ENCODE measurements around the gene DRAP1.

DNA sequence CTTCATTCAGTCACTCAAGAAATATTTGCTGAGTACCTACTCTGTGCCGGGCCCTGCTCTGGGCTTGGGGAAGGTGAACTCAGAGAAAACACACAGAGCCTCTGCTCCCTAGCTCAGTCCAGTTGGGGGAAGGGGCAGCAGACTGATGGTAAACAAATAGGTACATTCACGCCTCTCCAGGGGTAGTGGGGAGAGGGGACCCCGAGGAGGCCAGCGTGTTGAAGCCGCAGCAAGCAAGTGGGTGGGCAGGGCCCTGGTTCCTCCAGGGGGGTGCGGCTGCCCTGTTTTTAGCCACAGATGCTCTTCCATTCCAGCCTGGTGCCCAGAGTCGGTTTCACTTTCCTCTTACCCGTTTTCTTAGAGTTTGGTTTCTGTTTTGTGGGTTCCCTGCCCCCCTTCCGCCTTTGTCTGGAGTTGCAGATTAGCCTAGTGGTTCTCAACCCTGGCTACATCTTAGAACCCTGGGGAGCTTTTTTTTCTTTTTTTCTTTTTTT lies 8.7 kb downstream of the DRAP1 start:
- no peak for TF ChIP-seq EZH2 (IDR thresholded peaks at IDR 0.05; ENCODE audit: insufficient read depth, poor library complexity, severe bottlenecking)
- TF ChIP-seq EZH2phosphoT487 (IDR thresholded peaks at IDR 0.05; ENCODE audit: insufficient read depth, low read depth) = no peak
